Astrocyte (in vitro differentiated cells and primary cell): ENCODE results near the gene COL5A1. TPM values are rescaled to one million over a fixed set of nuclear protein-coding genes. Genes with fewer than 3 reads are reported as not detected.
"Not testable (repeated sequence)": the region's sequence is repeated elsewhere in the genome, so short reads cannot be mapped to it uniquely, and the experiment has no call there.

Experiments
- DNase-seq: peaks from one replicate; pipeline ENCODE4 v3.0.0-alpha.2; 2010; ENCODE audit warnings: low read depth
- FAIRE-seq: peaks from 2 replicates; lab custom pipeline; 2011; peaks lifted over from hg19 to GRCh38; lab: Jason Lieb, UNC
- H2AFZ ChIP-seq: 2 replicates; pipeline ENCODE4 v1.6.0; 2012; ENCODE audit warnings: low read depth, low read length, inconsistent platforms
- H3K27ac ChIP-seq: 2 replicates; pipeline ENCODE4 v1.5.1; 2011; ENCODE audit warnings: low read depth, low read length, inconsistent platforms
- H3K27me3 ChIP-seq: 2 replicates; pipeline ENCODE4 v1.6.0; 2011; ENCODE audit warnings: low read length, inconsistent platforms; ENCODE audit not compliant: insufficient read depth
- H3K36me3 ChIP-seq: 2 replicates; pipeline ENCODE4 v1.5.1; 2011; ENCODE audit warnings: low read length, inconsistent platforms; ENCODE audit not compliant: insufficient read depth
- H3K4me1 ChIP-seq: 2 replicates; pipeline ENCODE4 v1.5.1; 2011; ENCODE audit warnings: low read length, inconsistent platforms; ENCODE audit not compliant: insufficient read depth
- H3K4me2 ChIP-seq: 2 replicates; pipeline ENCODE4 v1.6.0; 2012; ENCODE audit warnings: low read length, inconsistent platforms
- H3K4me3 ChIP-seq: 2 replicates; pipeline ENCODE4 v1.5.1; 2011; ENCODE audit warnings: low read depth, mild to moderate bottlenecking, low read length, inconsistent platforms; ENCODE audit not compliant: insufficient read depth
- H3K79me2 ChIP-seq: 2 replicates; pipeline ENCODE4 v1.6.0; 2012; ENCODE audit warnings: mild to moderate bottlenecking, low read length, inconsistent platforms; ENCODE audit not compliant: insufficient read depth
- H3K9ac ChIP-seq: 2 replicates; pipeline ENCODE4 v1.6.0; 2012; ENCODE audit warnings: mild to moderate bottlenecking, low read length, inconsistent platforms
- H3K9me3 ChIP-seq: 2 replicates; pipeline ENCODE4 v1.5.1; 2012; ENCODE audit warnings: low read depth, mild to moderate bottlenecking, low read length, inconsistent platforms; ENCODE audit not compliant: insufficient read depth
- H4K20me1 ChIP-seq: 2 replicates; pipeline ENCODE4 v1.6.0; 2012; ENCODE audit warnings: low read length, inconsistent platforms; ENCODE audit not compliant: insufficient read depth
- H3K27ac Mint-ChIP-seq: one replicate; pipeline ENCODE4 v1.8.0; 2021; ENCODE audit warnings: mild to moderate bottlenecking, mixed read lengths; ENCODE audit not compliant: unreplicated experiment
- H3K27me3 Mint-ChIP-seq: one replicate; pipeline ENCODE4 v1.8.0; 2021; ENCODE audit warnings: low read depth, mixed read lengths; ENCODE audit not compliant: unreplicated experiment
- H3K36me3 Mint-ChIP-seq: one replicate; pipeline ENCODE4 v1.8.0; 2021; ENCODE audit warnings: low read depth, mixed read lengths; ENCODE audit not compliant: unreplicated experiment
- H3K4me1 Mint-ChIP-seq: one replicate; pipeline ENCODE4 v1.8.0; 2021; ENCODE audit warnings: low read depth, mixed read lengths; ENCODE audit not compliant: unreplicated experiment
- H3K4me3 Mint-ChIP-seq: one replicate; pipeline ENCODE4 v1.8.0; 2021; ENCODE audit warnings: mild to moderate bottlenecking, moderate library complexity, mixed read lengths; ENCODE audit not compliant: unreplicated experiment
- H3K9me3 Mint-ChIP-seq: one replicate; pipeline ENCODE4 v1.8.0; 2021; ENCODE audit warnings: mild to moderate bottlenecking, mixed read lengths; ENCODE audit not compliant: unreplicated experiment
- CTCF ChIP-seq: IDR thresholded peaks from 2 replicates; pipeline ENCODE4 v1.5.1; 2011; ENCODE audit warnings: low read depth, mild to moderate bottlenecking, inconsistent platforms, low read length, moderate library complexity; ENCODE audit not compliant: insufficient read depth
- EZH2 ChIP-seq: IDR thresholded peaks from 2 replicates; pipeline ENCODE4 v1.6.1; 2012; ENCODE audit warnings: mild to moderate bottlenecking, low read length, inconsistent platforms; ENCODE audit not compliant: insufficient read depth
- total RNA-seq: library from RNA; stranded (reverse); gene quantifications from 2 replicates; pipeline ENCODE4 v1.2.1, GENCODE V29; 2021

The COL5A1 gene
- total RNA-seq, 1 donor from 2014 or later, result 1,055 TPM

GRCh38 chr9:134641990-134642384 lies 384 bp downstream of the COL5A1 start:
- no peak overlapping the region for H3K27ac Mint-ChIP-seq
- H3K4me3 Mint-ChIP-seq, result peak overlapping the region; percentile 98
- no peaks in the 10 kb centered on the region for H3K27me3 ChIP-seq
- peaks cover 41% of the 10 kb centered on the region for H4K20me1 ChIP-seq
- peak overlapping the region; percentile 100 for H3K4me2 ChIP-seq
- no peaks in the 10 kb centered on the region for H3K9me3 Mint-ChIP-seq
- H3K4me3 ChIP-seq, result peak overlapping the region; percentile 81
- H2AFZ ChIP-seq, result no peak overlapping the region
- H3K4me1 ChIP-seq, result peaks cover 35% of the 10 kb centered on the region
- TF ChIP-seq CTCF, result no peak
- no peak for TF ChIP-seq EZH2
- peaks cover 27% of the 10 kb centered on the region for H3K4me1 Mint-ChIP-seq
- no peak for DNase-seq
- no peaks in the 10 kb centered on the region for H3K9me3 ChIP-seq
- H3K79me2 ChIP-seq, result peaks cover 51% of the 10 kb centered on the region
- peak overlapping the region; percentile 92 for H3K27ac ChIP-seq
- H3K9ac ChIP-seq, result peak overlapping the region; percentile 97
- no peak for FAIRE-seq
- H3K36me3 Mint-ChIP-seq, result peaks cover 15% of the 10 kb centered on the region
- H3K36me3 ChIP-seq, result peaks cover 5% of the 10 kb centered on the region
- peaks cover 2% of the 10 kb centered on the region for H3K27me3 Mint-ChIP-seq

- Histone ChIP-seq H3K27ac (peak overlapping the region; percentile 92), H3K4me3 (peak overlapping the region; percentile 81), H3K4me2 (peak overlapping the region; percentile 100), H3K9ac (peak overlapping the region; percentile 97), H3K9me3 (no peaks in the 10 kb centered on the region), H3K79me2 (peaks cover 57% of the 10 kb centered on the region), H2AFZ (no peak overlapping the region), H3K36me3 (peaks cover 9% of the 10 kb centered on the region), H3K27me3 (no peaks in the 10 kb centered on the region), H3K4me1 (peaks cover 37% of the 10 kb centered on the region), H4K20me1 (peaks cover 47% of the 10 kb centered on the region)
- no peak for TF ChIP-seq EZH2
- no peak for TF ChIP-seq CTCF
- Mint-ChIP-seq H3K36me3 (peaks cover 16% of the 10 kb centered on the region), H3K27ac (peak overlapping the region; percentile 96), H3K27me3 (no peaks in the 10 kb centered on the region), H3K9me3 (no peaks in the 10 kb centered on the region), H3K4me1 (peaks cover 33% of the 10 kb centered on the region), H3K4me3 (peak overlapping the region; percentile 98)
- FAIRE-seq (no peak), DNase-seq (peak; percentile 75)
Measured at GRCh38 chr9:134642385-134643181, 980 bp downstream of the COL5A1 start.

- H3K27ac Mint-ChIP-seq, result peak overlapping the region; percentile 96
- H3K4me3 ChIP-seq, result peak overlapping the region; percentile 81
- H3K36me3 ChIP-seq, result peaks cover 10% of the 10 kb centered on the region
- DNase-seq, result no peak
- H2AFZ ChIP-seq, result no peak overlapping the region
- H3K4me2 ChIP-seq, result peak overlapping the region; percentile 100
- H3K9me3 ChIP-seq, result no peaks in the 10 kb centered on the region
- H3K9me3 Mint-ChIP-seq, result no peaks in the 10 kb centered on the region
- H3K79me2 ChIP-seq, result peaks cover 64% of the 10 kb centered on the region
- H3K4me1 ChIP-seq, result peaks cover 42% of the 10 kb centered on the region
- H3K27ac ChIP-seq, result peak overlapping the region; percentile 92
- no peaks in the 10 kb centered on the region for H3K27me3 ChIP-seq
- peaks cover 17% of the 10 kb centered on the region for H3K36me3 Mint-ChIP-seq
- TF ChIP-seq CTCF, result no peak
- no peak for TF ChIP-seq EZH2
- peaks cover 38% of the 10 kb centered on the region for H3K4me1 Mint-ChIP-seq
- H3K27me3 Mint-ChIP-seq, result no peaks in the 10 kb centered on the region
- peak overlapping the region; percentile 97 for H3K9ac ChIP-seq
- no peak for FAIRE-seq
- peak overlapping the region; percentile 98 for H3K4me3 Mint-ChIP-seq
- peaks cover 53% of the 10 kb centered on the region for H4K20me1 ChIP-seq
Measured at GRCh38 chr9:134643222-134643671, 1.6 kb downstream of the COL5A1 start.

DNA sequence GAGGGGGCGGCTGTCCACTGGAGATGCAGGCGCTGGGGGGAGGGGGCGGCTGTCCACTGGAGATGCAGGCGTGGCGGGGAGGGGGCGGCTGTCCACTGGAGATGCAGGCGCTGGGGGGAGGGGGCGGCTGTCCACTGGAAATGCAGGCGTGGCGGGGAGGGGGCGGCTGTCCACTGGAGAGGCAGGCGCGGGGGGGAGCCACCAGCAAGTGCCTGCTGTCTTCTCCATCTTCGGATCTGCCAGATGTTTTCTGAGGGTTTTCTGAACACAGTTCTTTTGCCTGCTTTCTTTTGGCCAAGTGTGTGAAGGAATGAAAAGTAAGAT lies 2.8 kb downstream of the COL5A1 start:
- Mint-ChIP-seq H3K36me3 (peaks cover 17% of the 10 kb centered on the region), H3K4me1 (peaks cover 48% of the 10 kb centered on the region), H3K27ac (peak overlapping the region; percentile 68), H3K4me3 (peak overlapping the region; percentile 86)
- H3K27ac ChIP-seq, result peak overlapping the region; percentile 69
- H3K4me1 ChIP-seq, result peaks cover 54% of the 10 kb centered on the region
- peaks cover 64% of the 10 kb centered on the region for H4K20me1 ChIP-seq
- DNase-seq, H3K27me3 ChIP-seq, H3K9me3 Mint-ChIP-seq, H2AFZ ChIP-seq, H3K9me3 ChIP-seq, H3K27me3 Mint-ChIP-seq, FAIRE-seq: not testable (repeated sequence)
- peaks cover 75% of the 10 kb centered on the region for H3K79me2 ChIP-seq
- peak overlapping the region; percentile 58 for H3K4me3 ChIP-seq
- H3K36me3 ChIP-seq, result peaks cover 15% of the 10 kb centered on the region
- H3K4me2 ChIP-seq, result peak overlapping the region; percentile 90
- H3K9ac ChIP-seq, result peak overlapping the region; percentile 81
